ENCODE measurements around the gene LMAN1L. TPM values are rescaled to one million over a fixed set of nuclear protein-coding genes. Genes with fewer than 3 reads are reported as not detected.

LMAN1L gene
- total RNA-seq, 2 experiments from 2014 or later, result 0.36 to 0.37 TPM

GRCh38 chr15:74776821-74777768, 35.5 kb upstream of the LMAN1L start:
- H3K27ac Mint-ChIP-seq, result peak overlapping the region; percentile 99
- no peaks in the 10 kb centered on the region for H3K9me3 Mint-ChIP-seq
- peak; percentile 63 for DNase-seq
- ATAC-seq (ENCODE audit: low read depth), result peak; percentile 40
- POLR2A ChIA-PET, result interaction anchor here (0.6 to 21.9 kb wide), 12 partner anchors 16 to 162 kb away, joined by 3 to 709 read pairs (median 4); partner anchors contain the start of genes CLK3, COX5A, FAM219B and SCAMP2
- H3K27me3 Mint-ChIP-seq, result no peaks in the 10 kb centered on the region
- H3K4me3 Mint-ChIP-seq, result peak overlapping the region; percentile 78
- peaks cover 61% of the 10 kb centered on the region for H3K4me1 Mint-ChIP-seq
- peaks cover 2% of the 10 kb centered on the region for H3K36me3 Mint-ChIP-seq

DNA sequence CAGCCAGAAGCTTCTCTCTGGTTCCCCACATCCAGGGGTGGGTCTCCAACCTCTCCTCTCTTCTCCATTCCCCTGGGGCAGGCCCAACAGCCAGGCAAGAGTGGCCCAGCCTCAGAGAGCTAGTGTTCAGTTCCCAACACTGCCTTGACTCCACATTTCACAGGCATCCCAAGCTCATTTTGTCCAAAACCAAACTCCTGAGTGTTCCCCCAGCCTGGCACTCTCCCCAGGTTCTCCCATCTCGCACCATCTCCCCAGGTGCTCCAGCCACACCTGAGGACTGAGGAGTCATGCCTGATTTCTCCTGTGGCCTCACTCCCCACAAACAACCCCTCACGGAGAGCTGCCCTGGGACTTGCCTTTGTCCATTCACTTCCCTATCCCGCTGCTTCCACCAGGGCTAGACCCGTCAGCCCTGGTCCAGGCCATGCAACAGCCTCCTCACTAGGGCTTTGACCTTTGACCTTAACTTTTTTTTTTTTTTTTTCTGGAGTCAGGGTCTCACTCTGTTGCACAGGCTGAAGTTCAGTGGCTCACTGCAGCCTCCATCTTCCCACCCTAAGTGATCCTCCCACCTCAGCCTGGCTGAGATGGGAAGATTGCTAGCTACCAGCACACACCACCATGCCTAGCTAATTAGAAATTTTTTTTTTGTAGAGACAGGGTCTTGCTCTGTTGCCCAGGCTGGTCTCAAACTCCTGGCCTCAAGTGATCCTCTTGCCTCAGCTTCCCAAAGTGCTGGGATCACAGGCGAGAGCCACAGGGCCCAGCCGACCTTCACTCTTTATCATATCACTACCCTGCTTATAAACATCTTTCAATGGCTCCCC, 34.7 kb upstream of the LMAN1L start:
- peaks cover 3% of the 10 kb centered on the region for H3K36me3 Mint-ChIP-seq
- no peak for ATAC-seq (ENCODE audit: low read depth)

GRCh38 chr15:74778599-74778970, 34.0 kb upstream of the LMAN1L start:
- H3K4me1 Mint-ChIP-seq, result peaks cover 61% of the 10 kb centered on the region
- POLR2A ChIA-PET, result interaction anchor here (0.6 to 21.9 kb wide), 6 partner anchors 14 to 226 kb away, joined by 3 to 709 read pairs (median 4); no protein-coding TSS in a partner anchor
- H3K9me3 Mint-ChIP-seq, result no peaks in the 10 kb centered on the region
- H3K27me3 Mint-ChIP-seq, result no peaks in the 10 kb centered on the region
- H3K27ac Mint-ChIP-seq, result peak overlapping the region; percentile 99
- DNase-seq (no peak), ATAC-seq (ENCODE audit: low read depth) (no peak)
- peaks cover 7% of the 10 kb centered on the region for H3K36me3 Mint-ChIP-seq
- peak overlapping the region; percentile 78 for H3K4me3 Mint-ChIP-seq

More for the DNA sequence above, 34.7 kb upstream of the LMAN1L start:
- H3K4me3 Mint-ChIP-seq, result peak overlapping the region; percentile 78
- no peak for DNase-seq
- peak overlapping the region; percentile 99 for H3K27ac Mint-ChIP-seq
- no peaks in the 10 kb centered on the region for H3K27me3 Mint-ChIP-seq
- peaks cover 61% of the 10 kb centered on the region for H3K4me1 Mint-ChIP-seq
- POLR2A ChIA-PET, result interaction anchor here (0.6 to 21.9 kb wide), 14 partner anchors 15 to 226 kb away, joined by 3 to 709 read pairs (median 4); partner anchors contain the start of genes CLK3, COX5A, FAM219B and SCAMP2
- H3K9me3 Mint-ChIP-seq, result no peaks in the 10 kb centered on the region

DNA sequence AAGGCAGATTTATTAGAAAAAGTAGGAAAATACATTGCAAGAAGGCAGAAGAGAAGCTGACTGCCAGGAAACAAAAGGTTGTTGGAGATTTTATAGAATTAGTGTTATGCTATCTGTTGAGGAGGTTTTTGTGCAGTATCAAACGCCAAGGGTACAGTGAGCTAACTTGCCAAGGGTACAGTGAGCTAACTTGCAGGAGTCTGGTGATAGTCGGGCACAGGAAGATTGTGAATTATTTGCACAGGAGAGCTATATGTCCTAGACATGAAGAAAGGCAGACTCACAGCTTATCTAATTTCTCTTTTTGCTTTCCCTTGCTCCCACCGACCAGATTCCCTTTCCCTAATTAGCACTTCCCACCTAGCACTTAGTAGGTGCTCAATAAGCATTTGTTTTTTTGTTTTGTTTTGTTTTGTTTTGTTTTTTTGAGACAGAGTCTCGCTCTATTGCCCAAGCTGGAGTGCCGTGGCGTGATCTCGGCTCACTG, 33.4 kb upstream of the LMAN1L start:
- Mint-ChIP-seq H3K27me3 (no peaks in the 10 kb centered on the region), H3K27ac (peak overlapping the region; percentile 99), H3K36me3 (peaks cover 10% of the 10 kb centered on the region), H3K4me3 (peak overlapping the region; percentile 52), H3K9me3 (no peaks in the 10 kb centered on the region), H3K4me1 (peaks cover 59% of the 10 kb centered on the region)
- POLR2A ChIA-PET, result interaction anchor here (1.3 to 21.9 kb wide), 5 partner anchors 8 to 178 kb away, joined by 3 to 709 read pairs (median 3); no protein-coding TSS in a partner anchor
- ATAC-seq (ENCODE audit: low read depth) (no peak), DNase-seq (no peak)

- Mint-ChIP-seq H3K36me3 (peaks cover 19% of the 10 kb centered on the region), H3K27me3 (no peaks in the 10 kb centered on the region), H3K27ac (peak overlapping the region; percentile 99), H3K9me3 (no peaks in the 10 kb centered on the region), H3K4me3 (peak overlapping the region; percentile 97), H3K4me1 (peaks cover 63% of the 10 kb centered on the region)
- POLR2A ChIA-PET, result interaction anchor here (0.5 to 21.9 kb wide), 17 partner anchors 10 to 240 kb away, joined by 3 to 709 read pairs (median 4); partner anchors contain the start of genes ARID3B, CLK3, COX5A and CPLX3
- ATAC-seq (ENCODE audit: low read depth) (peak; percentile 2), DNase-seq (peak; percentile 47)
Observed at GRCh38 chr15:74780523-74781430, 31.9 kb upstream of the LMAN1L start.

DNA sequence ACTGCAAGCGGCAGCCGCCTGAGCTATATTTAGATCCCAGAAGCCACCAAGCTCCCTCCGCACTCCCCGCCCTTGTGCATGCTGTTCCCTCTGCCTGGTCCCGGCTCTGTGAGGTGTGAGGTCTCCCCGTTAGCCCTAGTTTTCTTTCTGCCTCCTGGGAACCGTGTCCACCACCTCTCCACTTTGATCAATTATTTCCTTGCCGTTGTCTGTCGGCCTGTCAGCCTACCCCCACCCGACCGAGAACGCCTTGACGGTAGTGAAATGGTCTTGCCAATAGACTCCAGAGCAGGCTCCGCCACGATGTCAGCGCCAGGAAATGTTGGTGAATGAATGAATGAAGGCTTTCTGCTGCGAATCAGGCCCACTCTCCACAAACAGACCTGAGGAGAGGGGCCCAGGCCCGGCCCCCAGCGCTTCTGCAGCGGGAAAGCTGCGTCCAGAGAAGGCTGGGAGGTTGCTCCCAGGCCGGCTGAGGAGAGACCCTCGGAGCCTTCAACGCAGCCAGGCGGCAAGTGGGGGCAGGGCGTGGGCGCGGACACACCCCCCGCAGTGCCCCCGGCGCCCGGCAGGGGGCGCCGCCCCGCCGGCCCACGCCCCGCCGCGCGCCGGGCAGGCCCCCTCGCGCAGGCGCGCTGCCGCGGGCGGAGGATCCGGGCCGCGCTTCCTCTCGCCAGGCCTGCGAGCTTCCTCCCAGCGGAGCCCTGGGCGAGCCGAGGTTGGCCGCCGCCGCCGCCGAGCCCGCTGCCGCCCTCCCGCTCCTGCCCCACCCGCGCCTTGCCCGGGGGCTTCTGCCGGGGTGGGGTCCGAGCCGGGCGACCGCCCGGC, 31.0 kb upstream of the LMAN1L start, which contains the start of gene CSK:
Gene CSK, plus strand, starts transcription at position 650 of the 828 bp plus-strand sequence. CDS start 16,218 bp downstream, outside the sequence.
- POLR2A ChIA-PET, result interaction anchor here (0.5 to 21.9 kb wide), 11 partner anchors 10 to 241 kb away, joined by 3 to 709 read pairs (median 5); partner anchors contain the start of genes ARID3B, FAM219B and ULK3
- Mint-ChIP-seq H3K9me3 (no peaks in the 10 kb centered on the region), H3K4me1 (peaks cover 59% of the 10 kb centered on the region), H3K4me3 (peak within 1 kb of the TSS; percentile 97), H3K36me3 (peaks cover 19% of the 10 kb centered on the region), H3K27me3 (no peaks in the 10 kb centered on the region), H3K27ac (peak within 1 kb of the TSS; percentile 99)
- ATAC-seq (ENCODE audit: low read depth) (peak; percentile 52), DNase-seq (peak; percentile 93)

DNA sequence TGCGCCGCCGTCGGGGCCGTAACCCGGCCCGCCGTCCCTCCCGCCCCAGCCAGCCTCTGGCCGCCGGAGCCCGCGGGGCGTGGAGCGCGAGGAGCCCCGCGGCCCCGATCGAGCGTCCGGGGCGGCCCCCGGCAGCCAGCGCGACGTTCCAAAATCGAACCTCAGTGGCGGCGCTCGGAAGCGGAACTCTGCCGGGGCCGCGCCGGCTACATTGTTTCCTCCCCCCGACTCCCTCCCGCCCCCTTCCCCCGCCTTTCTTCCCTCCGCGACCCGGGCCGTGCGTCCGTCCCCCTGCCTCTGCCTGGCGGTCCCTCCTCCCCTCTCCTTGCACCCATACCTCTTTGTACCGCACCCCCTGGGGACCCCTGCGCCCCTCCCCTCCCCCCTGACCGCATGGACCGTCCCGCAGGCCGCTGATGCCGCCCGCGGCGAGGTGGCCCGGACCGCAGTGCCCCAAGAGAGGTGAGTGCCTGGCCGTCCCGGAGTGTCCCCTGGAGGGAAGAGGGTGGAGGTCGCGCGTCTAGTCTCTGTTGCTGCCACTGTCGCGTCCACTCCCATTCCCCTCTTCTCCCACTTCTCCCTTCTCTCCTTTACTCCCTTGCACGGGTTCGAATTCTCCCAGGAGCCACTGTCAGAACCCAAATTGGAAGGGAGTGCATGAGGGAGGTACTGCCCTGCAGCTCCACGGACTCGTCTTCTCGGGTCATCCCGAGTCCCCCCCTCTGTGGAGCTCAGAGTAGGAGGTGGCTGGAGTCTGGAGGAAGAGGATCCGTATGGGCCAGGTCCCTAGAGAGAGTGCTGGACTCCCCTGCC, 30.2 kb upstream of the LMAN1L start:
- ATAC-seq (ENCODE audit: low read depth), result peak; percentile 20
- peak overlapping the region; percentile 88 for H3K4me3 Mint-ChIP-seq
- H3K9me3 Mint-ChIP-seq, result no peaks in the 10 kb centered on the region
- peak overlapping the region; percentile 98 for H3K27ac Mint-ChIP-seq
- H3K4me1 Mint-ChIP-seq, result peaks cover 56% of the 10 kb centered on the region
- POLR2A ChIA-PET, result interaction anchor here (1.0 to 21.9 kb wide), 7 partner anchors 4 to 168 kb away, joined by 3 to 709 read pairs (median 6); partner anchors contain the start of genes CSK and ULK3
- DNase-seq, result peak; percentile 74
- H3K27me3 Mint-ChIP-seq, result no peaks in the 10 kb centered on the region
- peaks cover 19% of the 10 kb centered on the region for H3K36me3 Mint-ChIP-seq

DNA sequence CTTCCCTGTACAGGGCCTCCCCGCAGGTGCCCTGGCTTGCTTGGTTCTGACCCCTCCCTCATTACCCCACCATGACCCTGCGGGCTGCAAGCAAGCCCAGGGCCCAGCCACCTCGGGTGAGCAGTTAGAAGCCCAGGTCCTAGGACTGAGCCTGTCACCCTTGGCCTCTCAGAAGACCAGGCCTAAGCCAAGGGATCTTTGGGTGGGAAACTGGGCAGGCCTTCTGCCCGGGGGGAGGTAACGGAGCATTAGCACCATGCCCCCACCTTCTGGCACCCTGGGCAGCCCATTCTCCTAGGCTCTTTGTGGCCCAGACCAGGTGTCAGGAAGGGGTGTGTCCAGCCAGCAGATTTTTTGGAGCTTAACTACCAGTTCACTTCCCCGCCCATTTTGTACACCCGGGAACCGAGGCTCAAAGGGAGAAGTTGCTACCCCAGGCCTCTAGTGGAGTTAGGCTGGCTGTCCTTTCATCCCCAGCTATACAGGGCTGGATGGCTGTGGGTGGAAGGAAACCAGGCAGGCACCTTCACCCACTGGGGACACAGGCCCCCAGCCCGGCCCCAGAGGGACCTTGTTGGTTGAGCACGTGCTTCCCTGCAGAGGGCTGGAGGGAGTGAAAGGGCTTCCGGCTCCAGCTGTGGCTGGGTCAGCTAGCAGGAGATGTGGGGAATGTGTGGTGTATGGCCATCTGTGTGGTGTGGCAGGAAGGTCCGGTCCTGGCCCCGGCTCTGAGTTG, 29.4 kb upstream of the LMAN1L start:
- Mint-ChIP-seq H3K27me3 (no peaks in the 10 kb centered on the region), H3K27ac (peak overlapping the region; percentile 98), H3K4me3 (peak overlapping the region; percentile 88), H3K4me1 (peaks cover 54% of the 10 kb centered on the region), H3K36me3 (peaks cover 21% of the 10 kb centered on the region), H3K9me3 (no peaks in the 10 kb centered on the region)
- POLR2A ChIA-PET, result interaction anchor here (0.8 to 21.9 kb wide), 8 partner anchors 4 to 418 kb away, joined by 3 to 709 read pairs (median 4); partner anchors contain the start of genes ARID3B, C15orf39 and CSK
- peak; percentile 61 for DNase-seq
- ATAC-seq (ENCODE audit: low read depth), result no peak

- Mint-ChIP-seq H3K36me3 (peaks cover 22% of the 10 kb centered on the region), H3K4me3 (peak overlapping the region; percentile 88), H3K27ac (peak overlapping the region; percentile 98), H3K27me3 (no peaks in the 10 kb centered on the region), H3K9me3 (no peaks in the 10 kb centered on the region), H3K4me1 (peaks cover 52% of the 10 kb centered on the region)
- DNase-seq, result no peak
- POLR2A ChIA-PET, result interaction anchor here (0.8 to 21.9 kb wide), 12 partner anchors 5 to 418 kb away, joined by 3 to 709 read pairs (median 4); partner anchors contain the start of genes ARID3B, C15orf39, COX5A and CSK
- no peak for ATAC-seq (ENCODE audit: low read depth)
Observed at GRCh38 chr15:74783808-74784175, 28.8 kb upstream of the LMAN1L start.
